Measurements from ENCODE around the gene PGAM5. TPM values are rescaled to one million over a fixed set of nuclear protein-coding genes. Genes with fewer than 3 reads are reported as not detected.
"Not testable (repeated sequence)": the region's sequence is repeated elsewhere in the genome, so short reads cannot be mapped to it uniquely, and the experiment has no call there.

PGAM5 gene
- polyA plus RNA-seq, 1 donor = 21.7 TPM

DNA sequence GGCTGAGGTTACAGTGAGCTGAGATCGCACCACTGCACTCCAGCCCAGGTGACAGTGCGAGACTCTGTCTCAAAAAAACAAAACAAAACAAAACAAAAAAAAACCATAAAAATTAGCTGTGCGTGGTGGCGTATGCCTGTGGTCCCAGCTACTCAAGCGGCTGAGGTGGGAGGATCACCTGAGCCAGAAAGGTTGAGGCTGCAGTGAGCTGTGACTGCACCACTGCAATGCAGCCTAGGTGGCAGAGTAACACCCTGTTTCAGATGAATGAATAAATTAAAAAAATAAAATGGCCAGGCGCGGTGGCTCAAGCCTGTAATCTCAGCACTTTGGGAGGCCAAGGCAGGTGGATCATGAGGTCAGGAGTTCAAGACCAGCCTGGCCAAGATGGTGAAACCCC lies 43.0 kb downstream of the PGAM5 start:
- DNase-seq = not testable (repeated sequence)

DNA sequence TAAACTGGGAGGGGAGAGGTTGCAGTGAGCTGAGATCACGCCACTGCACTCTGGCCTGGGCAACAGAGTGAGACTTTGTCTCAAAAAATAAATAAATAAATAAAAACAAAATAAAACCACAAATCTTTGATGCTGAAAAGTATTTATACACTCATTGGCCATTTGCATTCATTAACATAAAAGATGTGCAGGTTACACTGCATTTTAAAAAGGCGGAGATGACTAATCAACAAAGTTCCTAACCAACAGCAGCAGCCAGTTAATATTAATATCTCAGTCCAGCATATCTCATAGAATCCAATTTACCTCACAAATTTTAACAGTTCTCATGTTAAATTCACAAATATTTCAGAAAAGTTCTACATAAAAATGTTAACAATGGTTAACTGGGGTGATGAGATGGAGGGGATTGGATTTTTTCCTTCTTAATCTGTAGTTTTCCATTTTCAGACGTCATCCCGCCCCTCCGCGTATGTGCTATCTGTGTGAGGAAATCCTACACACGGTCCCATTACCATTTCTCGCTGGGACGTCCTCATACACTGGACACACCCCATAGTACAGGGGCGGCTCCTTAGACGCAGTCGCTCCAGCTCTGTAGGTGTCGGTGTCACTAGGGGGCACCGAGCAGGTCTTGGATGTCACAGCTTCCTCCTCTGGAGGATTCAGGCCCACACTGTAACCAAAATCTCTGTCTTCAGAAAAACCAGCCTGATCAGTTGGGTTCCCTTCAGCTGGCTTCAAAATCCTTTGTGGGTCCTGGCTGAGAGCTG lies 43.7 kb downstream of the PGAM5 start:
- no peak for DNase-seq

DNA sequence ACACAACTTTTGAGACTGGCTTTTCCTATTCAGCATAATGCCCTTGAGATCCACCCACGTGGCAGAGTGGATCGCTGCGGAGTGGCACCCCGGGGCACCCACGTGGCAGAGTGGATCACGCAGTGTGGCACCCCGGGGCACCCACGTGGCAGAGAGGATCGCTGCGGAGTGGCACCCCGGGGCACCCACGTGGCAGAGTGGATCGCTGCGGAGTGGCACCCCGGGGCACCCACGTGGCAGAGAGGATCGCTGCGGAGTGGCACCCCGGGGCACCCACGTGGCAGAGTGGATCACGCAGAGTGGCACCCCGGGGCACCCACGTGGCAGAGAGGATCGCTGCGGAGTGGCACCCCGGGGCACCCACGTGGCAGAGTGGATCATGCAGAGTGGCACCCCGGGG lies 48.2 kb downstream of the PGAM5 start:
- DNase-seq = not testable (repeated sequence)

DNA sequence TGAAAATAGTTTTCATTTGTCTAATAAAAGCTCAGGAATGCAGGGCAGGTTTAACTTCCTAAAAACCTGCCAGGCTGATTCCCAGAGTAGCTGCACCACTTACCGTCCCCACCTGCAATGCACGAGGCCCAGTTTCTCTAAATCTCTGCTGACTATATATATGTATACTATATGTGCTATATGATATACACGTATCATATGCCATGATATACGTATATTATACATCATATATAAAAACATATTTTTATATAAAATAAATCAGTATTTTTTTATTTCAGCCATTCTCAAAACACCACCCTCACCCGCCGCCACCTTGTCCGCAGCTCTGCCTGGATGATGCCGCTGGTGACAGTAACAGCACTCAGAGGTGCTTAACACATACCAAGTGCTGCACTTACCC lies 48.7 kb downstream of the PGAM5 start:
- DNase-seq = no peak

DNA sequence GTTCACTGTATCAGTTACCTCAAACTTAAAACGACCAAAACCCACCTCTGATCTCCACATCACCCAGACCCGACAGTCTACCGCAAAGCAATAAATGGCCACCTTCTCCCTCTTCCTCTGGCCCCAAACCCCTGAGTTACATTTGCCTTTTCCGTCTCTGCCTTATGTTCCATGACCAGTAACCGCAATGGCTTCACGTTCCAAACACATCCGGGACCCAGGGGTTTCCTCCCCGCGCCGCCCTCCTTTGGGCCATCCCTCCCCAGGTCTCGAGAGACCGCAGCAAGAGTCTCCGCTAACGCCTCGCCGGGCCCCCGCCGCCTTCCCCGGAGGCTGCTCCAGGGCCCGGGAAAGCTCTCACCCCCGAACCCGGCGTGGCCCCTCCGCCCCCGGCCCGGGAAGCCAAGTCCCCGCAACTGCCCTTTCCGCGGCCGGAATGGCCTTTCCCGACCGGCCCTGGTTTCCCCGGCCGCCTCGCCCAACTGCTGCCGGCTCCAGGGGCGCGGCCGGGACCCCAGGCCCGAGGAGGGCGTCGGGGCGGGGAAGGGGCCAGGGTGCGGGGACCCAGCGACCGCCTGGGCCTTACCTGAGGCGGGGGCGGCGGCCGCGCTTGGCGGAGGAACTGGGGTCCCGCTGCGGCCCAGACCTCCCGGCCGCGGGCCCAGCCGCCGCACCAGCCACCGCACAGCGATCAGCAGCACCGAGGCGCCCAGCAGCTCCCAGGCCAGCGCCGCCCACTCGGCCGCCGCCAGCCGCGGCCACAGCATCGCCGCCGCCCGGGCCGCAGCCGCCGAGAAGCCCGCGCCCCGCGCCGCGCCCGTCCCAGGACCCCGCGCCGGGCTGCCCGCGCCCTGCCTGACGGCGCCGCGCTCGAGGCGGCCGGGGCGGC lies 50.6 kb downstream of the PGAM5 start, which contains the start of gene ANKLE2:
TSS of gene ANKLE2 (minus strand) at position 801 of the 889 bp plus-strand sequence. CDS start at position 767, 34 bp downstream.
- no peak for DNase-seq

DNA sequence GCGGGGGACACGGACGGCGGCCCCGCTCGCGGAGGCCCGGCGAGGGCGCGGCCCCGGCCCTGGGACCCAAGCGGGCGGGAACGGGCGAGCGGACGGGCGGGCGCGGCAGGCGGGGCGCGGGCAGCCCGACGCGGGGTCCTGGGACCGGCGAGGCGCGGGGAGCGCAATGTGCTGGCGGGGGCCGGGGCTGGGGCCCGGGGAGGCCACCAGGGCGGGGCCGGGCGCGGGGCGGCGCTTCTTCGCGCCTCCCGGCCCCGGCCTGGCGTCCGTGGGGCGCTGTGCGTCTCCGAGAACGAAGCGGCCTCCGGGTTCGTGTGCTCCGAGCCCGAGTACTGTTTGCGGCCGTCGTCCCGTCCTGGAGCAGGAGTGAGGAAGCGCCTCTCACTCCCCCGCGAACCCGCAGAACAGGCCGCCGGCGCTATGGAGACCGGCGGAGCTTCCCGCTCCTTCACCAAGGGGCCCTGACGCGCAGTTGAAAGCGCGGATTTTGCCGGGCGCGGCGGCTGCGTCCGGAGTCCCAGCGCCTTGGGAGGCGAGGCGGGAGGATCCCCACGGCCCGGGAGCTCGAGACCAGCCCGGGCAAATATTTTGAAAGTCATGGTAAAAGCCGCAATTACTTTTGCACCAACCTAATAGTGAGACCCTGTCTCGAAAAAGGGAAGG lies 51.4 kb downstream of the PGAM5 start:
- DNase-seq = peak; percentile 93

DNA sequence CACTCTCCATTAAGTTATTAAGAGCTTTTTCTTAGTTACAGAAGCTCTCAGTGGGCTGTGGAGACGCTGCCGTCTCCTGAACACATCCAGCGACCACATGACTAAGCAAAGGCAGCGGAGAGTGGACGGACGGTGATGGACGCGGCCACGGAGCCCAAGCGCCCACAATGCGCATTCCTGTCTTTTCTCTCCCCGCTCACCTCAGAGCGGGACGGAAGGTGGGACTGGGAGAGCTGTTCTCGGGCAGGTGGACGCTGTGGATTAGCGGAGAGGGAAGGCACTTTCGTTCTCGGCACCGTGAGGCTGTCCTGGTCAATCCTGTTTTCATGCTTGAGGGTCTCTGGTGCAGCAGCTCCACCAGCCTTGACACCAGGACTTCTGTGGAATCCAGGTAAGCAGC lies 53.6 kb downstream of the PGAM5 start:
- DNase-seq = no peak

DNA sequence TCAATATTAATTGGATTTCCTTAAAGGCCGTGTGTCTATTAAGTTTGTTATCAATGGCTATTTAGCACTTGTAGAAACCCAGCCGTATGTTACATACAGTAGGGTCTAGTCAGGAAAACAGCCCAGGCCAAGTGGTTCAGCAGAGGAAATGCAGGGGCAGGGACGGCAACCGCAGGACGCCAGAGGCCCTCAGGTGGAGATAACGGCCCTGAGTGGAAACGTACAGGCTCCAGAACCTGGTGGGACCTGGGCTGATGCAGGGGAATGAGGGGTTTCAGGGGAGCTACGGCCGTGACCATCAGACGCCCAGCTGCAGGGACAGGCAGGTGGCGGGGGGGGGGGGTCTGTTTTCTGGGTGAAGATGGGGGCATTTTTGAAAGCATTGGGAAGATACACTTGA lies 54.7 kb downstream of the PGAM5 start:
- no peak for DNase-seq

DNA sequence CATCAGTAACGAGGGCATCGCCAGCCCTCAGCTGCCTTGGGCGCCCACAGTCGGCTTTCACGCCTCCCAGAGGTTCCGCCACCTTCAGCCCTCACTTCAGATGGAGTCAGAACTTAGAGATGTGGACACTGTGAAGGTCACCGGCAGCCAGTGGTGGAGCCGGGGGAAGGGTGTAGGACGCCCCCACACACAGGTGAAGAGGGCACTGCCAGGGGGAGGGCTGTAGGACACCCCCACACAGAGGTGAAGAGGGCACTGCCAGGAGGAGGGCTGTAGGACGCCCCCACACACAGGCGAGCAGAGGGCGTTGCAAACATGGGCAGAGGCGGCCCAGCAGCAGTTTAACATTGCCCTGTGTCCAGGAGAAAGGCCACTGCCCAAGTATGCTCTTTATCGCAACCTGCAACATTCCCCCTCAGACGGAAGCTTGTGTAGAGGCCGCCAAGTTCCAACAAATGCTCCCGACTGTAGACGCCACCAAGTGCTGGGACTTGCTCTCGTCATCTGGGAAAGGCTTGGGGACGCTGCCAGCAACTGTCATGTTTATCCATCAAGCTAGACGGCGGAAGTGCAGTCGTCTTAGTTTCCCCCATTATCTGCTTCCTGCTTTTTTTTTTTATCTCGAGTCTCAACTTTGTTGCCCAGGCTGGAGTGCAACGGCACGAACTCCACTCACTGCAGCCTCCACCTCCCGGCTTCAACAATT lies 55.9 kb downstream of the PGAM5 start:
- DNase-seq = peak; percentile 44

DNA sequence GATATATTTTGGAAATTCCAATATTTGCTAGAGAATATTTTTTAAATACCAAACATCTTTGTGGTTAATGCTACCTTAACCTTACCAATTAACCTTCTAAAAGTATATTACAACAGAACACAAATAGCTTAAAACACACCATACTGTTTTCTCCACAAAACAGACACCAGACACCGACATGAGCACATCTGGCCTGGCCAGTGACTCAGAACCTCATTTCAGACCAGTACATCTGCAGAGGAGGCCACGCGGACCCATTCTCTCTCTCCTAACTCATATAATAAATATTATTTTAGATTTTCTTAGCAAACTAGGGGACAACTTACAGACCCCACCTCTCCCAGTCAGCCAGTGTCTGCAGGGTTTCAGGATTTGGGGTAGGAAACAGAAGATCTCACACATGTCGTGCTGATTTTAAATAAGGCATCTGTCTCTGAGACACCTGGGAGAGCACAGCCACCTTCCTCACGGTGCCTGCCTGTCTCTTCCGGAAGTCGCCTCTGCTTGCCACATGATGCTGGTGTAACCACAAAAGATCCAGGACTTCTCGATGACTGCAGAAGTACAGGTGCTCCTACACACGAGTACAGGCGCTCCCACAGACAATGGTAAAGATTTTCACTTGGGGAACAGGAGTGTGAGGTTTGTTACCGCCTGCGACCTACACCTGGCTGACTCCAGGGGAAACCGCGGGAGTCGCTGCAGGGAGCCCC lies 60.6 kb downstream of the PGAM5 start:
- no peak for DNase-seq

Other genes with a start within 250 kb of the PGAM5 start
- gene FBRSL1, start 220.7 kb upstream of the PGAM5 start, polyA plus RNA-seq (ENCODE audit: insufficient read length) = 58.3 TPM
- not detected for gene LRCOL1, start 100.3 kb upstream of the PGAM5 start, polyA plus RNA-seq (ENCODE audit: insufficient read length)
- not detected for gene P2RX2, start 92.1 kb upstream of the PGAM5 start, polyA plus RNA-seq (ENCODE audit: insufficient read length)
- gene POLE, start 23.5 kb upstream of the PGAM5 start, polyA plus RNA-seq (ENCODE audit: insufficient read length) = 31.9 TPM
- gene PXMP2, start 23.3 kb upstream of the PGAM5 start, polyA plus RNA-seq (ENCODE audit: insufficient read length) = 18.2 TPM
- gene ANKLE2, start 51.0 kb downstream of the PGAM5 start, polyA plus RNA-seq (ENCODE audit: insufficient read length) = 46.4 TPM
- 48.8 TPM for gene GOLGA3, start 118.0 kb downstream of the PGAM5 start, polyA plus RNA-seq (ENCODE audit: insufficient read length)
- gene CHFR, start 176.8 kb downstream of the PGAM5 start, polyA plus RNA-seq (ENCODE audit: insufficient read length) = 20.0 TPM
- gene ZNF605, start 245.5 kb downstream of the PGAM5 start, polyA plus RNA-seq (ENCODE audit: insufficient read length) = 13.5 TPM